Trophoblast cell (in vitro differentiated cells and primary cell): ENCODE measurements around the gene CYP2C8.
"Not testable (repeated sequence)": the region's sequence is repeated elsewhere in the genome, so short reads cannot be mapped to it uniquely, and the experiment has no call there.

ENCODE experiments used
- DNase-seq, 2 donors: peaks; one replicate each; pipeline ENCODE4 v3.0.0-alpha.2; 2016
- H2AFZ ChIP-seq: 2 replicates; pipeline ENCODE4 v1.6.1; 2013; ENCODE audit warnings: low read length, moderate library complexity, mild to moderate bottlenecking; ENCODE audit not compliant: insufficient read depth, poor library complexity
- H2AK5ac ChIP-seq: 2 replicates; pipeline ENCODE4 v1.6.1; 2013; ENCODE audit warnings: mild to moderate bottlenecking, low read length
- H2BK120ac ChIP-seq: 2 replicates; pipeline ENCODE4 v1.6.1; 2013; ENCODE audit warnings: low read length, mild to moderate bottlenecking, moderate library complexity; ENCODE audit not compliant: insufficient read depth, poor library complexity
- H2BK12ac ChIP-seq: 2 replicates; pipeline ENCODE4 v1.6.1; 2013; ENCODE audit warnings: mild to moderate bottlenecking, low read length, moderate library complexity
- H2BK5ac ChIP-seq: 2 replicates; pipeline ENCODE4 v1.6.1; 2013; ENCODE audit warnings: low read length, low read depth, moderate library complexity, mild to moderate bottlenecking; ENCODE audit not compliant: poor library complexity
- H3K14ac ChIP-seq: 2 replicates; pipeline ENCODE4 v1.6.1; 2013; ENCODE audit warnings: mild to moderate bottlenecking, low read length
- H3K18ac ChIP-seq: 2 replicates; pipeline ENCODE4 v1.6.1; 2013; ENCODE audit warnings: mild to moderate bottlenecking, low read length
- H3K23ac ChIP-seq: 2 replicates; pipeline ENCODE4 v1.6.1; 2013; ENCODE audit warnings: low read length
- H3K27ac ChIP-seq: 2 replicates; pipeline ENCODE4 v1.5.1; 2013; ENCODE audit warnings: low read depth, mild to moderate bottlenecking, inconsistent platforms, low read length, moderate library complexity
- H3K27me3 ChIP-seq: 2 replicates; pipeline ENCODE4 v1.6.1; 2013; ENCODE audit warnings: inconsistent platforms, mild to moderate bottlenecking, low read length, moderate library complexity; ENCODE audit not compliant: insufficient read depth
- H3K36me3 ChIP-seq, 2 experiments: 1 replicate in 1 of 2; 2 replicates in 1 of 2; pipeline ENCODE4 v1.6.1; 2013; ENCODE audit warnings: low read length in 2 of 2, mild to moderate bottlenecking in 2 of 2, moderate library complexity in 1 of 2; ENCODE audit not compliant: insufficient read depth in 2 of 2, control insufficient read depth in 1 of 2
- H3K4ac ChIP-seq: 2 replicates; pipeline ENCODE4 v1.6.1; 2013; ENCODE audit warnings: low read depth, mild to moderate bottlenecking, low read length, moderate library complexity
- H3K4me1 ChIP-seq, 2 experiments: 1 replicate in 1 of 2; 2 replicates in 1 of 2; pipeline ENCODE4 v1.6.1; 2013; ENCODE audit warnings: low read length in 2 of 2, mild to moderate bottlenecking in 2 of 2, moderate library complexity in 1 of 2; ENCODE audit not compliant: insufficient read depth in 2 of 2, control insufficient read depth in 1 of 2
- H3K4me2 ChIP-seq: 2 replicates; pipeline ENCODE4 v1.6.1; 2013; ENCODE audit warnings: inconsistent platforms, mild to moderate bottlenecking, low read length, moderate library complexity
- H3K4me3 ChIP-seq: 2 replicates; pipeline ENCODE4 v1.5.1; 2013; ENCODE audit warnings: mild to moderate bottlenecking, low read depth, low read length, inconsistent platforms
- H3K79me1 ChIP-seq: one replicate; pipeline ENCODE4 v1.6.1; 2013; ENCODE audit warnings: low read length
- H3K79me2 ChIP-seq: 2 replicates; pipeline ENCODE4 v1.6.1; 2013; ENCODE audit warnings: low read length, mild to moderate bottlenecking; ENCODE audit not compliant: control insufficient read depth, insufficient read depth, poor library complexity
- H3K9ac ChIP-seq: 2 replicates; pipeline ENCODE4 v1.6.1; 2013; ENCODE audit warnings: mild to moderate bottlenecking, low read length
- H3K9me3 ChIP-seq: 2 replicates; pipeline ENCODE4 v1.6.1; 2013; ENCODE audit warnings: low read depth, mild to moderate bottlenecking, control low read depth, inconsistent platforms, low read length; ENCODE audit not compliant: insufficient read depth
- H4K12ac ChIP-seq: 2 replicates; pipeline ENCODE4 v1.6.1; 2013; ENCODE audit warnings: low read depth, mild to moderate bottlenecking, low read length, moderate library complexity
- H4K8ac ChIP-seq: 2 replicates; pipeline ENCODE4 v1.6.1; 2013; ENCODE audit warnings: low read depth, mild to moderate bottlenecking, low read length, moderate library complexity
- H4K91ac ChIP-seq: one replicate; pipeline ENCODE4 v1.6.1; 2013; ENCODE audit warnings: low read depth, mild to moderate bottlenecking, low read length, moderate library complexity
- WGBS: extraction: QIAGEN DNeasy Blood & Tissue Kit; methylation state at CpG from one replicate; pipeline ENCODE4 v1.1.7; 2013; ENCODE audit warnings: missing lambda C conversion rate; ENCODE audit not compliant: insufficient read length, insufficient coverage; ENCODE audit errors: extremely low coverage; 5-methylcytosine and 5-hydroxymethylcytosine counted together

The CYP2C8 gene

DNA sequence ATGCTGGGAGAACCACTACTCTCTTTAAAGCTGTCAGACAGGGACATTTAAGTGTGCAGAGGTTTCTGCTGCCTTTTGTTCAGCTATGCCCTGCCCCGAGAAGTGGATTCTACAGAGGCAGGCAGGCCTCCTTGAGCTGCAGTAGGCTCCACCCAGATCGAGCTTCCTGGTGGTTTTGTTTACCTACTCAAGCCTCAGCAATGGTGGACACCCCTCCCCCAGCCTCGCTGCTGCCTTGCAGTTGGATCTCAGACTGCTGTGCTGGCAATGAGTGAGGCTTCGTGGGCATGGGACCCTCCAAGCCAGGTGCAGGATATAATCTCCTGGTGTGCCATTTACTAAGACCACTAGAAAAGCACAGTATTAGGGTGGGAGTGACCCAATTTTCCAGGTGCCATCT is 5.2 kb downstream of the CYP2C8 start:
- H4K12ac ChIP-seq, H2BK5ac ChIP-seq, H3K18ac ChIP-seq, H3K4me1 ChIP-seq, H3K4me2 ChIP-seq, H3K79me1 ChIP-seq, H3K9ac ChIP-seq, H3K79me2 ChIP-seq, H2BK12ac ChIP-seq, H3K27me3 ChIP-seq, H2AFZ ChIP-seq, H3K27ac ChIP-seq, H3K36me3 ChIP-seq, H3K4ac ChIP-seq, H3K14ac ChIP-seq, H4K8ac ChIP-seq, H3K23ac ChIP-seq, H3K4me3 ChIP-seq, H2BK120ac ChIP-seq, DNase-seq, H3K9me3 ChIP-seq, H2AK5ac ChIP-seq, H4K91ac ChIP-seq: not testable (repeated sequence)
- WGBS: no CpG with 5 or more reads among the region's 4 CpGs

DNA sequence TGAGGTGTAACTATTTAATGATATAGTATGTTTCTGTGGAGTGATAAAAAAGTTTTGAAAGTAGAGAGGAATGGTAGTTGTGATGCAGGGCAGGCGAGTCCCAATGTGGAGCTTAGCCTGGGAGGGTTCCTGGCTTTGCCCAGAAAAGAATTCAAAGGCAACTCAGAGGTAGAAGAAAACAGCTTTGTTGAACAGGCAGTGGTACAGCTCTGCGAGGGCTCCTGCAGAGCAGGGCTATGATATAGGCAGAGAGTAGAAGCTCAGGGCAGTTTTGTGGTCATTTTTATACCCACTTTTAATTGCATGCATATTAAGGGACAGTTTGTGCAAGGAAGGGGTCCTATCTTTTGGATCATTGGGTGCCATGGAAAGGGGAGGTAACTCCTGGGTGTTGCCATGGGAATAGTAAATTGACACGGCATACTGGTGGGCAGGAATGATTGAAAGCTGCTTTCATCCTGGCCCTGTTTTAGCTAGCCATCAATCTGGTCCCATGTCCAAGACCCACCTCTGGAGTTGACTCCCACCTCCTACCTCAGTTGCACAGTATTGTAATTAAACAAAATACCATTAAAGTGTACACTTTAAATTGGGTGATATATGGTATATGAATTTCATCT is 12.4 kb downstream of the CYP2C8 start:
- DNase-seq: no peak
- no peak overlapping the region for H3K18ac ChIP-seq
- no peak overlapping the region for H4K91ac ChIP-seq
- no peak overlapping the region for H3K4ac ChIP-seq
- H2BK5ac ChIP-seq: no peak overlapping the region
- H3K36me3 ChIP-seq: no peaks in the 10 kb centered on the region
- H4K12ac ChIP-seq: no peak overlapping the region
- no peak overlapping the region for H3K4me3 ChIP-seq
- no peak overlapping the region for H4K8ac ChIP-seq
- no peak overlapping the region for H3K9ac ChIP-seq
- no peak overlapping the region for H2BK12ac ChIP-seq
- H3K4me2 ChIP-seq: no peak overlapping the region
- H2BK120ac ChIP-seq: no peak overlapping the region
- no peaks in the 10 kb centered on the region for H3K79me1 ChIP-seq
- H3K27me3 ChIP-seq: no peaks in the 10 kb centered on the region
- H3K23ac ChIP-seq: no peak overlapping the region
- no peak overlapping the region for H2AFZ ChIP-seq
- no peaks in the 10 kb centered on the region for H3K79me2 ChIP-seq
- H3K4me1 ChIP-seq: no peaks in the 10 kb centered on the region
- H3K27ac ChIP-seq: no peak overlapping the region
- H3K9me3 ChIP-seq: no peaks in the 10 kb centered on the region
- no CpG with 5 or more reads among the region's 3 CpGs for WGBS
- H2AK5ac ChIP-seq: no peak overlapping the region
- H3K14ac ChIP-seq: no peak overlapping the region

DNA sequence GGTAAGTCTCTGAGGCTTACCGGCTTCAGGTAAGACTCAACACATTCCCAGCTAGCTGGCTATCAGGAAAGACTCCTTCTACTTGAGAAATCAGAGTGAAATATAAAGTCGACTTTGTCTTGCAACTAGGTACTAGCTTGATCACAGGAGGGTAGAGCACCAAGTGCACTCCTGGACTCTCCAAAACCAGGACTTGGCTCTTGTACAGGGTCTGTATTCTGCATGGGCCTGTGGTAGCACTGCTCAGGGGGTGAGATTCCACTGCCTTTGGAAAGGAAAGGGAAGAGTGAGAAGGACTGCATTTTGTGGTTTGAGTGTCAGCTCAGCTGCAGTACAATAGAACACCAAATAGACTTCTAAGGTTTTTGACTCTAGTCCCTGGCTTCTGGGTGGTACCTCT is 19.4 kb downstream of the CYP2C8 start:
- Histone ChIP-seq H3K4me1 (no peaks in the 10 kb centered on the region), H3K18ac (no peak overlapping the region), H4K12ac (no peak overlapping the region), H3K14ac (no peak overlapping the region), H3K9me3 (no peaks in the 10 kb centered on the region), H3K79me2 (no peaks in the 10 kb centered on the region), H2AK5ac (no peak overlapping the region), H2BK120ac (no peak overlapping the region), H3K23ac (no peak overlapping the region), H3K9ac (no peak overlapping the region), H3K4ac (no peak overlapping the region), H4K8ac (no peak overlapping the region), H3K4me2 (no peak overlapping the region), H4K91ac (no peak overlapping the region), H2BK5ac (no peak overlapping the region), H3K36me3 (no peaks in the 10 kb centered on the region), H3K4me3 (no peak overlapping the region), H3K27me3 (no peaks in the 10 kb centered on the region), H2AFZ (no peak overlapping the region), H3K27ac (no peak overlapping the region), H2BK12ac (no peak overlapping the region), H3K79me1 (no peaks in the 10 kb centered on the region)
- no CpG with 5 or more reads among the region's 2 CpGs for whole genome bisulfite sequencing
- no peak for DNase-seq

DNA sequence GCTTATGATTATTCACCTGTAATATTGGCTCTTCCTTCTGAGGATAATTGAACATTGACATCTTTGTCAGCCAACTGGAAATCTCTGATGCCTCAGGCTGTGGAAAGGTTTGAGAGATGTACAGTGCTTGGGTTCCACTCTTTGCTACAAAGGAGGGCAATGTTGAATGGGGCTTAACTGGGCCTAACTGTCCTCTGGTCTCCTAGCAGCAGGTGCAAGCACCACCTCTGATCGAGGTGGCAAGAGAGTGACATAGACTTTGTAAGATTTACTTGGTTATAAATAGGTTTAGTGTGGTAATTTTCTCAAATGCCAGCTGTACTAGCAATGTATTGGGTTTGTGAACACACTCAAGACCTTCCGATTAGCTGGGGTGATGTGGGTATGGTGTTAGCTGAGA is 21.1 kb downstream of the CYP2C8 start:
- H2AFZ ChIP-seq: no peak overlapping the region
- no peaks in the 10 kb centered on the region for H3K36me3 ChIP-seq
- H2AK5ac ChIP-seq: no peak overlapping the region
- H3K4me3 ChIP-seq: no peak overlapping the region
- no peak overlapping the region for H3K4me2 ChIP-seq
- H3K9me3 ChIP-seq: no peaks in the 10 kb centered on the region
- H3K4ac ChIP-seq: no peak overlapping the region
- H3K14ac ChIP-seq: no peak overlapping the region
- no peaks in the 10 kb centered on the region for H3K79me1 ChIP-seq
- H3K27me3 ChIP-seq: no peaks in the 10 kb centered on the region
- H3K79me2 ChIP-seq: no peaks in the 10 kb centered on the region
- no peak overlapping the region for H3K9ac ChIP-seq
- no peak overlapping the region for H3K23ac ChIP-seq
- H2BK5ac ChIP-seq: no peak overlapping the region
- no peak overlapping the region for H3K27ac ChIP-seq
- no peak overlapping the region for H4K91ac ChIP-seq
- no CpG with 5 or more reads among the region's 2 CpGs for WGBS
- no peak for DNase-seq
- no peak overlapping the region for H3K18ac ChIP-seq
- H4K12ac ChIP-seq: no peak overlapping the region
- no peak overlapping the region for H2BK120ac ChIP-seq
- H3K4me1 ChIP-seq: no peaks in the 10 kb centered on the region
- no peak overlapping the region for H2BK12ac ChIP-seq
- H4K8ac ChIP-seq: no peak overlapping the region
